CD14-positive monocyte (primary cell): ENCODE measurements around the gene TGM4. TPM values are rescaled to one million over a fixed set of nuclear protein-coding genes. Genes with fewer than 3 reads are reported as not detected.

Experiments
- DNase-seq, 3 donors: peaks; one replicate each; pipeline ENCODE4 v3.0.0-alpha.2; 2011 to 2022
- H2AFZ ChIP-seq: 2 replicates; pipeline ENCODE4 v1.6.0; 2012; ENCODE audit warnings: mild to moderate bottlenecking, low read depth, low read length, inconsistent platforms; ENCODE audit not compliant: insufficient read depth, poor library complexity, severe bottlenecking
- H3K27ac ChIP-seq, 2 donors: 1 replicate in 1 of 2; 2 replicates in 1 of 2; pipeline ENCODE4 v1.5.1; 2012 to 2013; ENCODE audit warnings: low read length in 2 of 2, control low read depth in 1 of 2, inconsistent platforms in 1 of 2, low read depth in 1 of 2, mild to moderate bottlenecking in 1 of 2
- H3K27me3 ChIP-seq, 2 donors: one replicate each; pipeline versions ENCODE4 v1.6.0 to v1.6.1; 2011 to 2013; ENCODE audit warnings: low read length in 2 of 2; ENCODE audit not compliant: control insufficient read depth in 2 of 2, insufficient read depth in 2 of 2
- H3K36me3 ChIP-seq, 2 donors: replicated peaks in 1 of 2; 1 replicate in 1 of 2; 2 replicates in 1 of 2; pipeline versions ENCODE4 v1.5.1 to v1.6.1; 2012 to 2013; ENCODE audit warnings: low read length in 2 of 2, control low read depth in 1 of 2, inconsistent platforms in 1 of 2, mild to moderate bottlenecking in 1 of 2; ENCODE audit not compliant: insufficient read depth in 2 of 2, control insufficient read depth in 1 of 2
- H3K4me1 ChIP-seq, 2 donors: 1 replicate in 1 of 2; 2 replicates in 1 of 2; pipeline versions ENCODE4 v1.5.1 to v1.6.1; 2012 to 2013; ENCODE audit warnings: low read length in 2 of 2, control low read depth in 1 of 2, inconsistent platforms in 1 of 2, mild to moderate bottlenecking in 1 of 2, moderate library complexity in 1 of 2; ENCODE audit not compliant: insufficient read depth in 2 of 2, control insufficient read depth in 1 of 2
- H3K4me2 ChIP-seq: replicated peaks from 2 replicates; pipeline ENCODE3; 2012; ENCODE audit warnings: low read length, moderate library complexity, mild to moderate bottlenecking; ENCODE audit not compliant: poor library complexity, severe bottlenecking; ENCODE audit errors: extremely low read depth
- H3K4me3 ChIP-seq, 3 experiments: fragments of 200-600 bp in 1 of 3; sonication (generic) in 1 of 3; replicated peaks in 1 of 3; 1 replicate in 2 of 3; 2 replicates in 1 of 3; pipeline ENCODE4 v1.5.1; 2011 to 2013; ENCODE audit warnings: low read length in 3 of 3, mild to moderate bottlenecking in 3 of 3, control low read depth in 2 of 3, low read depth in 2 of 3, inconsistent platforms in 1 of 3, moderate library complexity in 1 of 3
- H3K79me2 ChIP-seq: 2 replicates; pipeline ENCODE4 v1.6.0; 2012; ENCODE audit warnings: mild to moderate bottlenecking, control low read depth, inconsistent platforms, low read length, moderate library complexity; ENCODE audit not compliant: insufficient read depth
- H3K9ac ChIP-seq: 2 replicates; pipeline ENCODE4 v1.6.0; 2017; ENCODE audit warnings: low read length, mild to moderate bottlenecking; ENCODE audit not compliant: insufficient read depth, poor library complexity, severe bottlenecking
- H3K9me3 ChIP-seq, 2 donors: replicated peaks in 1 of 2; 1 replicate in 1 of 2; 2 replicates in 1 of 2; pipeline versions ENCODE4 v1.5.1 to v1.6.1; 2012 to 2013; ENCODE audit warnings: low read length in 2 of 2, control low read depth in 1 of 2; ENCODE audit not compliant: control insufficient read depth in 1 of 2, insufficient read depth in 1 of 2
- H4K20me1 ChIP-seq: 2 replicates; pipeline ENCODE4 v1.6.0; 2012; ENCODE audit warnings: mild to moderate bottlenecking, low read length, control low read depth, moderate library complexity; ENCODE audit not compliant: insufficient read depth
- H3K27ac Mint-ChIP-seq, 7 donors: one replicate each; pipeline ENCODE4 v1.8.0; 2020; ENCODE audit warnings: mild to moderate bottlenecking in 7 of 7, mixed read lengths in 7 of 7, moderate library complexity in 6 of 7, inconsistent platforms in 2 of 7
- H3K27me3 Mint-ChIP-seq, 3 donors: one replicate each; pipeline ENCODE4 v1.8.0; 2021 to 2022; ENCODE audit warnings: low read depth in 3 of 3, mild to moderate bottlenecking in 3 of 3, mixed read lengths in 3 of 3, moderate library complexity in 3 of 3, inconsistent platforms in 1 of 3
- H3K36me3 Mint-ChIP-seq, 2 donors: one replicate each; pipeline ENCODE4 v1.8.0; 2020; ENCODE audit warnings: mixed read lengths in 2 of 2, inconsistent platforms in 1 of 2, mild to moderate bottlenecking in 1 of 2
- H3K4me1 Mint-ChIP-seq: one replicate; pipeline ENCODE4 v1.8.0; 2020; ENCODE audit warnings: mild to moderate bottlenecking, mixed read lengths
- H3K4me3 Mint-ChIP-seq, 2 donors: one replicate each; pipeline ENCODE4 v1.8.0; 2020; ENCODE audit warnings: mild to moderate bottlenecking in 2 of 2, mixed read lengths in 2 of 2, moderate library complexity in 1 of 2
- H3K9me3 Mint-ChIP-seq, 7 donors: one replicate each; pipeline ENCODE4 v1.8.0; 2020 to 2022; ENCODE audit warnings: mixed read lengths in 7 of 7, mild to moderate bottlenecking in 6 of 7, moderate library complexity in 6 of 7, inconsistent platforms in 2 of 7
- WGBS: methylation state at CpG from one replicate; pipeline ENCODE4 v1.1.5; 2013; ENCODE audit warnings: missing lambda C conversion rate; ENCODE audit not compliant: insufficient coverage; 5-methylcytosine and 5-hydroxymethylcytosine counted together
- intact Hi-C, 2 donors: fragments of 100-400 bp; cut with micrococcal nuclease; formaldehyde crosslinking; loops; one replicate each; pipeline versions ENCODE4 v1.15.0 to v1.15.1; 2023
- polyA minus RNA-seq: library from RNA; depleted of rRNA, polyadenylated mRNA; stranded (reverse); fragments of >200 nt; gene quantifications from 2 replicates; pipeline ENCODE4 v1.2.3, GENCODE V29; 2012
- polyA plus RNA-seq, 3 donors: library from polyadenylated mRNA; depleted of rRNA in 1 of 3; unstranded in 2 of 3; stranded (reverse) in 1 of 3; fragments of 300-500 nt in 2 of 3; fragments of >200 nt in 1 of 3; fragmentation: Illumina TruSeq in 2 of 3; gene quantifications; 1 replicate in 2 of 3; 2 replicates in 1 of 3; pipeline ENCODE4 v1.2.3, GENCODE V29; 2012 to 2021
- total RNA-seq, 12 experiments: library from RNA in 1 of 12; stranded (reverse) in 1 of 12; fragments of 120-200 nt in 1 of 12; gene quantifications; one replicate each; pipeline ENCODE4 v1.2.4 and lab custom pipeline; 2013 to 2026; ENCODE audit warnings: mixed read lengths in 6 of 12, inconsistent platforms in 1 of 12
- TF ChIP-seq, protein P1 (sequence below): fragments of 200-600 bp; IDR thresholded peaks from one replicate; pipeline ENCODE4 v1.8.0; 2022; ENCODE audit warnings: antibody characterized with exemption, mild to moderate bottlenecking

Gene TGM4
- total RNA-seq (2013) = not detected
- polyA plus RNA-seq (under 1 TPM in 1 of 3 donors, not detected in 2; 0.04 TPM), polyA minus RNA-seq (not detected in 2 replicates), total RNA-seq (lab: John Stamatoyannopoulos, UW) (0 to 1.4 (median 0) reads per million in 11 experiments)

DNA sequence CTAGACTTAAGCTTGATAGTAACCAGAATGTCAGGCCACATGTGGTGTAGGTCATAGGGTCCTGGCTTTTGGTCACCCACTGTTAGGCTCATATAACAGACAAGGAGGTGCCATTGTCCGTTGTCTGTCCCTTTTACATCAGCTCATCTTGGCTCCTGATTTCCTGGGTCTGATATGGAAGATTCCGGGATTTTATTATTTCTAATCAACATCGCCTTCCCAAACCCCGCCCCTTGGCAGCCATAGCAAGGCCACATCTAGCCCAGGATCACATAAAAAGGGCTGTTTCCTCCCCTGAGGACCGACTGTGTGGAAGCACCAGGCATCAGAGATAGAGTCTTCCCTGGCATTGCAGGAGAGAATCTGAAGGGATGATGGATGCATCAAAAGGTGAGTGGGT is at the start of gene TGM4:
Gene TGM4 (plus strand): TSS at position 301 of the 400 bp plus-strand sequence. CDS start 71 bp downstream, at position 372.
- Histone ChIP-seq H3K27ac (no peak within 1 kb of the TSS), H3K4me2 (no peak within 1 kb of the TSS), H3K27me3 (no peaks in the 10 kb centered on the region), H3K9me3 (no peaks in the 10 kb centered on the region), H4K20me1 (no peaks in the 10 kb centered on the region), H3K9ac (no peak within 1 kb of the TSS), H2AFZ (no peak within 1 kb of the TSS), H3K79me2 (no peaks in the 10 kb centered on the region), H3K4me3 (no peak within 1 kb of the TSS), H3K36me3 (no peaks in the 10 kb centered on the region), H3K4me1 (no peaks in the 10 kb centered on the region)
- H3K4me3 Mint-ChIP-seq = no peak within 1 kb of the TSS
- H3K27ac Mint-ChIP-seq = no peak within 1 kb of the TSS
- intact Hi-C loops = no loop called here
- H3K9me3 Mint-ChIP-seq = peaks cover 0 to 3% (median 1%) of the 10 kb centered on the region in 7 donors
- 100% methylated on average over 3 of the region's 5 CpGs for WGBS
- no peak for DNase-seq
- peaks cover 1 to 6% (median 5%) of the 10 kb centered on the region in 3 donors for H3K27me3 Mint-ChIP-seq
- TF ChIP-seq, protein P1, sequence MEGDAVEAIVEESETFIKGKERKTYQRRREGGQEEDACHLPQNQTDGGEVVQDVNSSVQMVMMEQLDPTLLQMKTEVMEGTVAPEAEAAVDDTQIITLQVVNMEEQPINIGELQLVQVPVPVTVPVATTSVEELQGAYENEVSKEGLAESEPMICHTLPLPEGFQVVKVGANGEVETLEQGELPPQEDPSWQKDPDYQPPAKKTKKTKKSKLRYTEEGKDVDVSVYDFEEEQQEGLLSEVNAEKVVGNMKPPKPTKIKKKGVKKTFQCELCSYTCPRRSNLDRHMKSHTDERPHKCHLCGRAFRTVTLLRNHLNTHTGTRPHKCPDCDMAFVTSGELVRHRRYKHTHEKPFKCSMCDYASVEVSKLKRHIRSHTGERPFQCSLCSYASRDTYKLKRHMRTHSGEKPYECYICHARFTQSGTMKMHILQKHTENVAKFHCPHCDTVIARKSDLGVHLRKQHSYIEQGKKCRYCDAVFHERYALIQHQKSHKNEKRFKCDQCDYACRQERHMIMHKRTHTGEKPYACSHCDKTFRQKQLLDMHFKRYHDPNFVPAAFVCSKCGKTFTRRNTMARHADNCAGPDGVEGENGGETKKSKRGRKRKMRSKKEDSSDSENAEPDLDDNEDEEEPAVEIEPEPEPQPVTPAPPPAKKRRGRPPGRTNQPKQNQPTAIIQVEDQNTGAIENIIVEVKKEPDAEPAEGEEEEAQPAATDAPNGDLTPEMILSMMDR = no peak
- no peaks in the 10 kb centered on the region for H3K36me3 Mint-ChIP-seq
- no peaks in the 10 kb centered on the region for H3K4me1 Mint-ChIP-seq

DNA sequence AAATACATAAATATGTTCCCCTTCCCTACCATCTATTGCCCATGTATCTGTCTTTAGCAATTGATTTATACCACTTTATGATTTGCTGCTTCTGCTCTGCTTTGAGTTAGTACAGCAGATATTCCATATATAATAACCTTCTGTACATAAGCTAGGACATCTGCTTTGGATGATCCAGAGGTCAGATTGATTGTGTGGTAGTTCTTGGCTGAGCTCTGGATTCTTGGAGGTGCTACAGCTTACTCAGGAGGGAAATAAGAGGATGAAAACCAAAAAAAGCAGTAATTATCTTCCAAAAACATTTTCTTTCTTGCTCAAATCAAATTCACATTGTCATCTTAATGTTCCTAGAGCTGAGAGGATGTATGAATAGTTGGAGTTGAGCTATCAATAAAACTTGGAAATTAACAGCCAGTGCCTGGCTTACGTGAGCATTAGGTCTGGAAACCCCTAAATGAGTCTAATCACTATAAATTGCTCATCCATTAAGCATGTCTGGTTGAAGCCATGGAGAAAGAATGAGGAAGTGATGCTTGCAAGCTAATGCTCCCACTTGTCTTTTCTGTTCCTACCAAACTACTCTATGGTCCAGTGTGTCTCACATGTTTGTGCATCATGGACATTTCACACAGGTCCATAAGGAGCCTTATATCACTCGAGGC is 49.0 kb upstream of the TGM4 start:
- no peak overlapping the region for H3K4me3 Mint-ChIP-seq

More for the DNA sequence above, 49.0 kb upstream of the TGM4 start:
- TF ChIP-seq, protein P1 = no peak
- H3K9me3 Mint-ChIP-seq = peaks cover 0 to 9% (median 5%) of the 10 kb centered on the region in 7 donors
- H3K4me2 ChIP-seq = no peak overlapping the region
- intact Hi-C loops = no loop called here
- no peaks in the 10 kb centered on the region for H3K79me2 ChIP-seq
- no peaks in the 10 kb centered on the region for H4K20me1 ChIP-seq
- no peaks in the 10 kb centered on the region for H3K4me1 Mint-ChIP-seq
- H3K27me3 ChIP-seq = no peaks in the 10 kb centered on the region
- no peak overlapping the region for H3K4me3 ChIP-seq
- no peak overlapping the region for H3K27ac Mint-ChIP-seq
- H3K4me1 ChIP-seq = no peaks in the 10 kb centered on the region
- H2AFZ ChIP-seq = no peak overlapping the region
- peaks cover 0 to 2% (median 0%) of the 10 kb centered on the region in 3 donors for H3K27me3 Mint-ChIP-seq
- H3K27ac ChIP-seq = no peak overlapping the region
- H3K36me3 Mint-ChIP-seq = peaks cover 53 to 80% of the 10 kb centered on the region in 2 donors
- DNase-seq = no peak
- peaks cover 34 to 61% of the 10 kb centered on the region in 2 donors for H3K36me3 ChIP-seq
- H3K9ac ChIP-seq = no peak overlapping the region
- H3K9me3 ChIP-seq = no peaks in the 10 kb centered on the region
- WGBS = no CpG with 5 or more reads among the region's 2 CpGs
